GM19397 (cell line): ENCODE measurements around the gene CHRNA5.

Experiments used
- ATAC-seq: cut with Tn5 transposase; IDR thresholded peaks from one replicate; pipeline ENCODE4 v1.9.1; 2021; ENCODE audit warnings: mild to moderate bottlenecking, moderate library complexity; ENCODE audit not compliant: unreplicated experiment

Gene CHRNA5

GRCh38 chr15:78619022-78619950, 54.0 kb downstream of the CHRNA5 start:
- ATAC-seq = no peak

- no peak for ATAC-seq
These were observed 54.8 kb downstream of the CHRNA5 start for GRCh38 chr15:78620021-78620526.

GRCh38 chr15:78620527-78621421, 55.5 kb downstream of the CHRNA5 start, which contains the start of gene CHRNA3:
Gene CHRNA3 (minus strand): TSS chr15:78620996. CDS start chr15:78620794, 202 bp downstream.
- no peak for ATAC-seq

- ATAC-seq = no peak
These were observed 56.6 kb downstream of the CHRNA5 start for GRCh38 chr15:78621810-78622402.

GRCh38 chr15:78623786-78624497, 58.6 kb downstream of the CHRNA5 start:
- ATAC-seq = no peak

- no peak for ATAC-seq
These were observed 59.6 kb downstream of the CHRNA5 start for GRCh38 chr15:78624651-78625590.

- ATAC-seq = no peak
These were observed 60.4 kb downstream of the CHRNA5 start for GRCh38 chr15:78625606-78626280.

- ATAC-seq = no peak
These were observed 61.2 kb downstream of the CHRNA5 start for GRCh38 chr15:78626381-78626995.

GRCh38 chr15:78627348-78627747, 62.0 kb downstream of the CHRNA5 start:
- ATAC-seq = no peak

- ATAC-seq = no peak
These were observed 62.9 kb downstream of the CHRNA5 start for GRCh38 chr15:78628227-78628626.

GRCh38 chr15:78629031-78629715, 63.9 kb downstream of the CHRNA5 start:
- no peak for ATAC-seq

GRCh38 chr15:78629716-78630065, 64.4 kb downstream of the CHRNA5 start:
- no peak for ATAC-seq

GRCh38 chr15:78630886-78631633, 65.7 kb downstream of the CHRNA5 start:
- no peak for ATAC-seq

GRCh38 chr15:78633348-78633747, 68.0 kb downstream of the CHRNA5 start:
- no peak for ATAC-seq

GRCh38 chr15:78634210-78635145, 69.2 kb downstream of the CHRNA5 start:
- ATAC-seq = no peak

GRCh38 chr15:78635346-78635745, 70.0 kb downstream of the CHRNA5 start:
- no peak for ATAC-seq
